Mesothelial cell of epicardium (in vitro differentiated cells): ENCODE measurements around the gene MESP1. TPM values are rescaled to one million over a fixed set of nuclear protein-coding genes. Genes with fewer than 3 reads are reported as not detected.

Experiments used
- DNase-seq, 2 experiments: peaks; one replicate each; pipeline ENCODE4 v3.0.0; 2021; ENCODE audit warnings: low spot score in 2 of 2; ENCODE audit not compliant: unreplicated experiment in 2 of 2
- H3K27ac Mint-ChIP-seq: 2 replicates; pipeline ENCODE4 v1.8.0; 2021; ENCODE audit warnings: mixed read lengths
- H3K27me3 Mint-ChIP-seq: 2 replicates; pipeline ENCODE4 v1.8.0; 2021; ENCODE audit warnings: low read depth, mixed read lengths
- H3K36me3 Mint-ChIP-seq: 2 replicates; pipeline ENCODE4 v1.8.0; 2021; ENCODE audit warnings: mixed read lengths
- H3K4me1 Mint-ChIP-seq: 2 replicates; pipeline ENCODE4 v1.8.0; 2021; ENCODE audit warnings: mixed read lengths
- H3K4me3 Mint-ChIP-seq: 2 replicates; pipeline ENCODE4 v1.8.0; 2021; ENCODE audit warnings: mild to moderate bottlenecking, moderate library complexity, mixed read lengths
- H3K9me3 Mint-ChIP-seq: 2 replicates; pipeline ENCODE4 v1.8.0; 2021; ENCODE audit warnings: mixed read lengths
- CTCF ChIP-seq: fragments of 200-600 bp; sonication (generic); IDR thresholded peaks from one replicate; pipeline ENCODE4 v1.5.0; 2021; ENCODE audit warnings: antibody characterized with exemption; ENCODE audit not compliant: unreplicated experiment
- total RNA-seq: library from RNA; stranded (reverse); gene quantifications from 3 replicates; pipeline ENCODE4 v1.2.1, GENCODE V29; 2021

The MESP1 gene
- total RNA-seq, 1 donor from 2014 or later: not detected

GRCh38 chr15:89770041-89770440, 19.0 kb upstream of the MESP1 start:
- no peak for DNase-seq
- no peak for TF ChIP-seq CTCF

GRCh38 chr15:89769366-89769765, 18.3 kb upstream of the MESP1 start:
- no peak for DNase-seq
- Mint-ChIP-seq H3K4me1 (no peaks in the 10 kb centered on the region), H3K9me3 (no peaks in the 10 kb centered on the region), H3K27ac (no peak overlapping the region), H3K4me3 (no peak overlapping the region), H3K27me3 (no peaks in the 10 kb centered on the region), H3K36me3 (no peaks in the 10 kb centered on the region)
- TF ChIP-seq CTCF: no peak

More at GRCh38 chr15:89770041-89770440, 19.0 kb upstream of the MESP1 start:
- Mint-ChIP-seq H3K9me3 (no peaks in the 10 kb centered on the region), H3K27ac (no peak overlapping the region), H3K4me3 (no peak overlapping the region), H3K4me1 (no peaks in the 10 kb centered on the region), H3K27me3 (no peaks in the 10 kb centered on the region), H3K36me3 (no peaks in the 10 kb centered on the region)

GRCh38 chr15:89768071-89768500, 17.0 kb upstream of the MESP1 start:
- DNase-seq: no peak
- Mint-ChIP-seq H3K27me3 (no peaks in the 10 kb centered on the region), H3K9me3 (peaks cover 6% of the 10 kb centered on the region), H3K4me1 (no peaks in the 10 kb centered on the region), H3K27ac (no peak overlapping the region), H3K4me3 (no peak overlapping the region), H3K36me3 (no peaks in the 10 kb centered on the region)
- TF ChIP-seq CTCF: no peak

- no peak for TF ChIP-seq CTCF
- H3K27me3 Mint-ChIP-seq: no peaks in the 10 kb centered on the region
- no peaks in the 10 kb centered on the region for H3K36me3 Mint-ChIP-seq
- no peaks in the 10 kb centered on the region for H3K4me1 Mint-ChIP-seq
- peaks cover 6% of the 10 kb centered on the region for H3K9me3 Mint-ChIP-seq
- H3K4me3 Mint-ChIP-seq: no peak overlapping the region
- DNase-seq: no peak
- no peak overlapping the region for H3K27ac Mint-ChIP-seq
Measured at GRCh38 chr15:89767411-89767915, 16.4 kb upstream of the MESP1 start.

- DNase-seq: no peak
- Mint-ChIP-seq H3K27me3 (no peaks in the 10 kb centered on the region), H3K4me3 (no peak overlapping the region), H3K27ac (no peak overlapping the region), H3K4me1 (no peaks in the 10 kb centered on the region), H3K9me3 (peaks cover 6% of the 10 kb centered on the region), H3K36me3 (no peaks in the 10 kb centered on the region)
- TF ChIP-seq CTCF: no peak
Measured at GRCh38 chr15:89766357-89767311, 15.6 kb upstream of the MESP1 start.
